Pancreas (tissue), 10 donors: ENCODE results near the gene NECAB2. TPM values are rescaled to one million over a fixed set of nuclear protein-coding genes. Genes with fewer than 3 reads are reported as not detected.

Experiments
- ATAC-seq, 4 donors: fragments of 200-7000 bp; cut with Tn5 transposase; one replicate each; pipeline versions ENCODE4 v1.8.0 to v1.9.1; 2020; ENCODE audit warnings: mild to moderate bottlenecking in 4 of 4, moderate library complexity in 4 of 4
- DNase-seq, 6 donors: peaks; one replicate each; pipeline ENCODE4 v3.0.0-alpha.2; 2020
- FAIRE-seq: peaks from 2 replicates; lab custom pipeline; 2012; peaks lifted over from hg19 to GRCh38; lab: Jason Lieb, UNC
- H3K27ac ChIP-seq, 4 donors: fragments of 200-600 bp; sonication (generic); 1 replicate in 3 of 4; 2 replicates in 1 of 4; pipeline versions ENCODE4 v1.5.0 to v1.8.0; 2020
- H3K27me3 ChIP-seq, 4 donors: fragments of 200-600 bp; one replicate each; pipeline ENCODE4 v1.8.0; 2021
- H3K36me3 ChIP-seq, 3 donors: fragments of 200-600 bp; sonication (generic) in 1 of 3; one replicate each; pipeline versions ENCODE4 v1.5.0 to v1.8.0; 2020 to 2021
- H3K4me1 ChIP-seq, 3 donors: fragments of 200-600 bp; one replicate each; pipeline ENCODE4 v1.8.0; 2021
- H3K4me3 ChIP-seq, 4 donors: fragments of 200-600 bp; sonication (generic) in 2 of 4; one replicate each; pipeline versions ENCODE4 v1.5.0 to v1.8.0; 2020 to 2021
- H3K9me3 ChIP-seq, 4 donors: fragments of 200-600 bp; one replicate each; pipeline ENCODE4 v1.8.0; 2021
- WGBS, 2 donors: extraction: QIAGEN DNeasy Blood & Tissue Kit; methylation state at CpG; one replicate each; pipeline ENCODE4 v1.1.7; 2013; 5-methylcytosine and 5-hydroxymethylcytosine counted together
- intact Hi-C, 3 donors: fragments of 100-400 bp; cut with DNase I; formaldehyde crosslinking; loops; one replicate each; pipeline versions ENCODE4 v1.11.1 to v1.14.2; 2022
- polyA plus RNA-seq, 2 donors: library from polyadenylated mRNA; stranded (reverse); fragments of 200-250 nt; gene quantifications; one replicate each; pipeline ENCODE4 v1.2.3, GENCODE V29; 2013
- total RNA-seq, 6 donors: library from RNA; stranded (reverse); fragmentation: NEBNext Ultra II Directional in 4 of 6; extraction: Animal tissue kit (Norgen Biotek cat#: 25700) in 4 of 6; gene quantifications; one replicate each; pipeline versions ENCODE4 v1.2.1 to v1.2.4, GENCODE V29; 2021 to 2023
- TF ChIP-seq, protein P1 (sequence below), 4 donors: fragments of 200-600 bp; sonication (generic) in 3 of 4; IDR thresholded peaks; one replicate each; pipeline versions ENCODE4 v1.5.0 to v1.8.0; 2021; ENCODE audit warnings: antibody characterized with exemption in 4 of 4
- donor health status: healthy with polysubstance abuse.
- donor health status: DM: no; HTN: no; CAD: no; lungs with moderate emphysema.
- donor health status: DM: no; HTN: no; CAD: no.
- donor health status: control.
- donor health status: control.
- donor health status: Bipolar disorder and iron deficiency.
- donor health status: DM: yes; HTN: yes; CAD: no.
- donor health status: DM: no; HTN: no; CAD: no.
- donor health status: DM: no; HTN: no; CAD: no.
- donor health status: DM: yes; HTN: yes; CAD: no.

The NECAB2 gene
- total and polyA plus RNA-seq, 8 donors = 0.37 to 23.8 (median 1.2) TPM

DNA sequence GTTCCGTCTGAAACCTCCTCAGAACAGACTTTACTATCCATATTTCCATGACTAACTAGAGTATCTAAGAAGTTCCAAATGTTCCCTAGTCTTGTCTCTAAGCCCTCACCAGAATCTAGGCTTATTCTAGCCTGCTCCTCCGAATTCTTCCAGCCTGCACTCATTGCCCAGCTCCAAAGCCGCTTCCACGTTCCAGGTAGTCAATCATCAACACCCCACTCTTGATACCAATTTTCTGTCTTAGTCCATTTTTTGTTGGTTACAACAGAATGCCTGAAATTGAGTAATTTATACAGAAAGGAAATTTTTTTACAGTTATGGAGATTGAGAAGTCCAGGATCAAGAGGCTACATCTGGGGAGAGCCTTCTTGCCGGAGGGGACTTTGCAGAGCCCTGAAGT lies 53.4 kb downstream of the NECAB2 start:
- Histone ChIP-seq H3K27me3 (no peaks in the 10 kb centered on the region), H3K4me3 (no peak overlapping the region), H3K4me1 (no peaks in the 10 kb centered on the region), H3K27ac (no peak overlapping the region), H3K36me3 (no peaks in the 10 kb centered on the region), H3K9me3 (no peaks in the 10 kb centered on the region)
- DNase-seq (no peak), FAIRE-seq (no peak), ATAC-seq (no peak)
- 88 to 95% methylated on average over 5 of the region's 5 CpGs for WGBS, 2 donors
- TF ChIP-seq, protein P1, sequence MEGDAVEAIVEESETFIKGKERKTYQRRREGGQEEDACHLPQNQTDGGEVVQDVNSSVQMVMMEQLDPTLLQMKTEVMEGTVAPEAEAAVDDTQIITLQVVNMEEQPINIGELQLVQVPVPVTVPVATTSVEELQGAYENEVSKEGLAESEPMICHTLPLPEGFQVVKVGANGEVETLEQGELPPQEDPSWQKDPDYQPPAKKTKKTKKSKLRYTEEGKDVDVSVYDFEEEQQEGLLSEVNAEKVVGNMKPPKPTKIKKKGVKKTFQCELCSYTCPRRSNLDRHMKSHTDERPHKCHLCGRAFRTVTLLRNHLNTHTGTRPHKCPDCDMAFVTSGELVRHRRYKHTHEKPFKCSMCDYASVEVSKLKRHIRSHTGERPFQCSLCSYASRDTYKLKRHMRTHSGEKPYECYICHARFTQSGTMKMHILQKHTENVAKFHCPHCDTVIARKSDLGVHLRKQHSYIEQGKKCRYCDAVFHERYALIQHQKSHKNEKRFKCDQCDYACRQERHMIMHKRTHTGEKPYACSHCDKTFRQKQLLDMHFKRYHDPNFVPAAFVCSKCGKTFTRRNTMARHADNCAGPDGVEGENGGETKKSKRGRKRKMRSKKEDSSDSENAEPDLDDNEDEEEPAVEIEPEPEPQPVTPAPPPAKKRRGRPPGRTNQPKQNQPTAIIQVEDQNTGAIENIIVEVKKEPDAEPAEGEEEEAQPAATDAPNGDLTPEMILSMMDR (IDR thresholded peaks at IDR 0.05) = no peak
- intact Hi-C loops = no loop called here

DNA sequence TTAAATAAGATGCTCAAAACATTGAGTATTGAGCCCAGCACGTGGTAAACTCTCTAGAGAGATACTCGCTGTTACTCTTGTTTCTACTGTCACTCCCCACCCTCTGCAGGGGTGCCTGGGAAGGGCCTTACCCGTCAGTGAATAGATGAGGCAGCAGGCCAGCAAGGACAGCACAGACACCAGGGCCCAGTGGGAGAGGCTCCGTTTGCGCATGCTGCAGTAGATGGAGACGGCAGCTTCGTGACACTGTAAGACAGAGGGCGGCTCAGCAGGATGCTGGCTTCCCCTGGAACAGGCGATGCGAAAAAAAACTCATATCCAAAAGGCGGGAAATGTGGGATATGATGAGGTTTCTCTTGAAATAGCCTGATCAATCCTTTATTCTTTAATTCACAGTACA lies 54.6 kb downstream of the NECAB2 start:
- no peaks in the 10 kb centered on the region for H3K36me3 ChIP-seq
- intact Hi-C loops = no loop called here
- no peak overlapping the region for H3K4me3 ChIP-seq
- 80 to 82% methylated on average over 11 of the region's 11 CpGs for WGBS, 2 donors
- ATAC-seq (no peak), DNase-seq (no peak), FAIRE-seq (no peak)
- TF ChIP-seq, protein P1 (IDR thresholded peaks at IDR 0.05) = no peak
- H3K9me3 ChIP-seq = no peaks in the 10 kb centered on the region
- no peaks in the 10 kb centered on the region for H3K4me1 ChIP-seq
- no peak overlapping the region for H3K27ac ChIP-seq
- H3K27me3 ChIP-seq = no peaks in the 10 kb centered on the region

DNA sequence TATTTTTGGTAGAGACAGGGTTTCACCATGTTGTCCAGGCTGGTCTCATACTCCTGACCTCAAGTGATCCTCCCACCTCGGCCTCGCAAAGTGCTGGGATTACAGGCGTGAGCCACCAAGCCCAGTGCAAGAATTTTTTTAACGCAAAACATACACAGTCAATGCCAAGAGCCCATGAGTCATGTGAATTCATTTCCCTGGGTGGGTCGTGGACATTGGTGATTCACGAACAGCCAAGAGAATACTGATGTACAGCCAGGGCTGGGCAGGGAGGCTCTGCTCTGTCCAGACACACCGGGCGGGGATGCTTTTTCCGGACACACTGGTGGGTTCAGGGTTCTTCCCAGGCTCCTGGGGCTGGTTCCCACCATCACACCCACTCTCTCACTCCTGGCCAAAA lies 56.8 kb downstream of the NECAB2 start:
- Histone ChIP-seq H3K4me3 (no peak overlapping the region), H3K4me1 (no peaks in the 10 kb centered on the region), H3K9me3 (no peaks in the 10 kb centered on the region), H3K36me3 (no peaks in the 10 kb centered on the region), H3K27ac (no peak overlapping the region), H3K27me3 (no peaks in the 10 kb centered on the region)
- WGBS, 2 donors = 76 to 88% methylated on average over 9 of the region's 9 CpGs
- DNase-seq = no peak
- no peak for FAIRE-seq
- ATAC-seq = no peak
- intact Hi-C loops = no loop called here
- TF ChIP-seq, protein P1 (IDR thresholded peaks at IDR 0.05) = no peak

DNA sequence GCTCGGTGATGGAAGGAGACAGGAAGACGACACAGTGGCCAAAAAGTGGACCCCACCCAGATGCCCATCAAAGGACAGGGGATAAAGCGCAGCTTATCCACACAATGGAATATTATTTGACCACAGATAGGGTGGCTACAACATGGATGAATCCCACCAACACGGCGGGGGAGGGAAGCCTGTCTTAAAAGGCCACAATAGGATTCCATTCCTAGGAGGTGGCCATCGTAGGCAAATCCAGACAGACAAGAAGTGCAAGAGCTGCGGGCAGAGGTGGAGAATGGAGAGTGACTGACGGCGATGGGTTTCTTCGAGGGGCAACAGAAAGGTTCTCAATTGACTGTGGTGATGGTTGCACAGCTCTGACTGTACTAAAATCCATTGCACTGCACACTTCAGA lies 58.6 kb downstream of the NECAB2 start:
- H3K9me3 ChIP-seq = no peaks in the 10 kb centered on the region
- no peaks in the 10 kb centered on the region for H3K4me1 ChIP-seq
- no peak for DNase-seq
- 80 to 81% methylated on average over 10 of the region's 10 CpGs for WGBS, 2 donors
- no peaks in the 10 kb centered on the region for H3K27me3 ChIP-seq
- no peak overlapping the region for H3K4me3 ChIP-seq
- FAIRE-seq = no peak
- TF ChIP-seq, protein P1 (IDR thresholded peaks at IDR 0.05) = no peak
- intact Hi-C loops = no loop called here
- ATAC-seq = no peak
- no peak overlapping the region for H3K27ac ChIP-seq
- H3K36me3 ChIP-seq = no peaks in the 10 kb centered on the region

DNA sequence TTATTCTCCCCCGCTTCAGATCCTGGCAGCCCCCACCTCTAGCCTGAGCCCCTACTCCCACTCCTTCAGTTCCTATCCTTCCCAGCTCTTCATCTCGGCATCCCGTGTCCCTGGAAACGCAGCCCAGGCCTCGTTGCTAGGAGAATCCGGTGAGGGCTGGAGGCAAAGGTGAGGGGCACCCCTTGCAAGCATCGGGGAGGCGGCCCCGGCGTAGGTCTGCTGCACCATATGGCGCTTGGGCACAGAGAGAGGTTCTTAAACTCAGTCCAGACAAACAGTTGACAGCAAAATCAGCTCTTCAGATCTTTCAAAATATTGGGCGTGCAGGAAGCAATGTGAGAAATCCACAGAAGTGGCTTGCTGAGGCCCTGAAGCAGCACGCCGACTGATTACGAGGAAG lies 59.6 kb downstream of the NECAB2 start:
- H3K4me3 ChIP-seq = no peak overlapping the region
- WGBS, 2 donors = 79 to 80% methylated on average over 15 of the region's 15 CpGs
- TF ChIP-seq, protein P1 (IDR thresholded peaks at IDR 0.05) = no peak
- DNase-seq = peak in 1 of 6 donors; percentile 18
- intact Hi-C loops = no loop called here
- H3K27me3 ChIP-seq = no peaks in the 10 kb centered on the region
- no peaks in the 10 kb centered on the region for H3K9me3 ChIP-seq
- no peaks in the 10 kb centered on the region for H3K4me1 ChIP-seq
- H3K27ac ChIP-seq = no peak overlapping the region
- no peaks in the 10 kb centered on the region for H3K36me3 ChIP-seq
- no peak for FAIRE-seq
- peak in 3 of 4 donors; percentile 44 to 77 (median 75) for ATAC-seq
